Thyroid gland (tissue), 4 donors: ENCODE results near the gene CCDC187. TPM values are rescaled to one million over a fixed set of nuclear protein-coding genes. Genes with fewer than 3 reads are reported as not detected.

Source experiments
- DNase-seq, 2 donors: peaks; one replicate each; pipeline ENCODE4 v3.0.0-alpha.2; 2019
- H3K27ac ChIP-seq, 3 donors: fragments of 200-600 bp; sonication (generic); 1 replicate in 2 of 3; 2 replicates in 1 of 3; pipeline ENCODE4 v1.5.1; 2016 to 2019; ENCODE audit warnings: mild to moderate bottlenecking in 1 of 3, moderate library complexity in 1 of 3
- H3K27me3 ChIP-seq: fragments of 200-600 bp; sonication (generic); one replicate; pipeline ENCODE4 v1.5.1; 2019
- H3K36me3 ChIP-seq, 2 donors: fragments of 200-600 bp; sonication (generic); one replicate each; pipeline ENCODE4 v1.5.1; 2016 to 2019
- H3K4me1 ChIP-seq, 2 donors: fragments of 200-600 bp; sonication (generic); one replicate each; pipeline ENCODE4 v1.5.1; 2017 to 2019
- H3K4me3 ChIP-seq, 3 donors: fragments of 200-600 bp; sonication (generic); replicated peaks in 1 of 3; 1 replicate in 2 of 3; 2 replicates in 1 of 3; pipeline ENCODE4 v1.5.1; 2016; ENCODE audit warnings: mild to moderate bottlenecking in 1 of 3
- H3K9me3 ChIP-seq: fragments of 200-600 bp; sonication (generic); one replicate; pipeline ENCODE4 v1.5.1; 2017
- CTCF ChIP-seq, 6 experiments: fragments of 200-600 bp in 3 of 6; fragments of 450-650 bp in 3 of 6; sonication (generic) in 3 of 6; IDR thresholded peaks; one replicate each; pipeline ENCODE4 v1.5.1; 2016 to 2019; ENCODE audit warnings: antibody characterized with exemption in 6 of 6, mild to moderate bottlenecking in 2 of 6, inconsistent platforms in 1 of 6, moderate library complexity in 1 of 6
- POLR2A ChIP-seq, 2 donors: fragments of 450-650 bp; IDR thresholded peaks; one replicate each; pipeline ENCODE4 v1.6.1; 2017; ENCODE audit warnings: antibody characterized with exemption in 2 of 2, mild to moderate bottlenecking in 2 of 2, moderate library complexity in 1 of 2
- WGBS, 2 donors: methylation state at CpG; one replicate each; pipeline ENCODE4 v1.1.5; 2017; 5-methylcytosine and 5-hydroxymethylcytosine counted together
- intact Hi-C: fragments of 100-400 bp; cut with DNase I; formaldehyde crosslinking; loops from one replicate; pipeline ENCODE4 v1.15.1; 2023
- total RNA-seq, 4 donors: library from RNA; depleted of rRNA; stranded (reverse); fragments of >200 nt; gene quantifications; one replicate each; pipeline ENCODE4 v1.2.3, GENCODE V29; 2016

Gene CCDC187
- total RNA-seq, 4 donors from 2014 or later, result 5.2 to 9.1 (median 6.2) TPM

- no peaks in the 10 kb centered on the region for H3K9me3 ChIP-seq
- no peaks in the 10 kb centered on the region for H3K27me3 ChIP-seq
- H3K4me1 ChIP-seq, result peaks cover 20 to 26% of the 10 kb centered on the region in 2 donors
- H3K36me3 ChIP-seq, result no peaks in the 10 kb centered on the region
- DNase-seq, result peak; percentile 51 to 59
- intact Hi-C loops, result no loop called here
- H3K27ac ChIP-seq, result peak within 1 kb of the TSS in 2 of 3 donors; percentile 69
- WGBS, 2 donors, result 0% methylated on average over 16 of the region's 88 CpGs; no CpG with 5 or more reads in 1 of the 2 donors
- TF ChIP-seq CTCF (IDR thresholded peaks at IDR 0.05) (peak in 2 of 6 experiments; percentile 5), POLR2A (IDR thresholded peaks at IDR 0.05) (peak in 1 of 2 donors; percentile 54)
- H3K4me3 ChIP-seq, result peak within 1 kb of the TSS in 1 of 3 donors; percentile 55
These were observed 23.5 kb upstream of the CCDC187 start, which contains the start of gene GPSM1 for GRCh38 chr9:136327304-136327974. GPSM1 (plus strand) TSS chr9:136327539; CDS start chr9:136327696, 157 bp downstream.

GRCh38 chr9:136326761-136327303, 22.9 kb upstream of the CCDC187 start:
- 42 to 58% methylated on average over 8 to 15 of the region's 17 CpGs for WGBS, 2 donors
- intact Hi-C loops, result no loop called here
- peaks cover 20 to 26% of the 10 kb centered on the region in 2 donors for H3K4me1 ChIP-seq

GRCh38 chr9:136326061-136326760, 22.3 kb upstream of the CCDC187 start:
- DNase-seq, result no peak
- H3K4me3 ChIP-seq, result no peak overlapping the region
- H3K9me3 ChIP-seq, result no peaks in the 10 kb centered on the region
- peaks cover 20 to 26% of the 10 kb centered on the region in 2 donors for H3K4me1 ChIP-seq
- intact Hi-C loops, result no loop called here
- TF ChIP-seq CTCF (IDR thresholded peaks at IDR 0.05) (no peak), POLR2A (IDR thresholded peaks at IDR 0.05) (no peak)
- peak overlapping the region in 2 of 3 donors; percentile 28 to 65 for H3K27ac ChIP-seq
- 68 to 69% methylated on average over 10 to 22 of the region's 28 CpGs for WGBS, 2 donors
- H3K27me3 ChIP-seq, result no peaks in the 10 kb centered on the region
- H3K36me3 ChIP-seq, result no peaks in the 10 kb centered on the region

More at GRCh38 chr9:136326761-136327303, 22.9 kb upstream of the CCDC187 start:
- Histone ChIP-seq H3K36me3 (no peaks in the 10 kb centered on the region), H3K27ac (peak overlapping the region in 2 of 3 donors; percentile 65 to 69), H3K9me3 (no peaks in the 10 kb centered on the region), H3K27me3 (no peaks in the 10 kb centered on the region), H3K4me3 (peak overlapping the region in 1 of 3 donors; percentile 55)
- TF ChIP-seq CTCF (IDR thresholded peaks at IDR 0.05) (no peak), POLR2A (IDR thresholded peaks at IDR 0.05) (no peak)
- no peak for DNase-seq

- H3K36me3 ChIP-seq, result no peaks in the 10 kb centered on the region
- no peak for DNase-seq
- H3K27me3 ChIP-seq, result no peaks in the 10 kb centered on the region
- 91 to 98% methylated on average over 13 of the region's 13 CpGs for WGBS, 2 donors
- H3K4me3 ChIP-seq, result no peak overlapping the region
- peaks cover 20 to 26% of the 10 kb centered on the region in 2 donors for H3K4me1 ChIP-seq
- H3K27ac ChIP-seq, result no peak overlapping the region
- no peak for TF ChIP-seq CTCF (IDR thresholded peaks at IDR 0.05)
- TF ChIP-seq POLR2A (IDR thresholded peaks at IDR 0.05), result no peak
- no peaks in the 10 kb centered on the region for H3K9me3 ChIP-seq
- intact Hi-C loops, result no loop called here
These were observed 21.5 kb upstream of the CCDC187 start for GRCh38 chr9:136325358-136325757.
